CD14-positive monocyte (primary cell): Measurements from ENCODE around the gene ACTG1. TPM values are rescaled to one million over a fixed set of nuclear protein-coding genes. Genes with fewer than 3 reads are reported as not detected.

Experiments used
- DNase-seq, 3 donors: peaks; one replicate each; pipeline ENCODE4 v3.0.0-alpha.2; 2011 to 2022
- H2AFZ ChIP-seq: 2 replicates; pipeline ENCODE4 v1.6.0; 2012; ENCODE audit warnings: mild to moderate bottlenecking, low read depth, low read length, inconsistent platforms; ENCODE audit not compliant: insufficient read depth, poor library complexity, severe bottlenecking
- H3K27ac ChIP-seq, 2 donors: 1 replicate in 1 of 2; 2 replicates in 1 of 2; pipeline ENCODE4 v1.5.1; 2012 to 2013; ENCODE audit warnings: low read length in 2 of 2, control low read depth in 1 of 2, inconsistent platforms in 1 of 2, low read depth in 1 of 2, mild to moderate bottlenecking in 1 of 2
- H3K27me3 ChIP-seq, 2 donors: one replicate each; pipeline versions ENCODE4 v1.6.0 to v1.6.1; 2011 to 2013; ENCODE audit warnings: low read length in 2 of 2; ENCODE audit not compliant: control insufficient read depth in 2 of 2, insufficient read depth in 2 of 2
- H3K36me3 ChIP-seq, 2 donors: replicated peaks in 1 of 2; 1 replicate in 1 of 2; 2 replicates in 1 of 2; pipeline versions ENCODE4 v1.5.1 to v1.6.1; 2012 to 2013; ENCODE audit warnings: low read length in 2 of 2, control low read depth in 1 of 2, inconsistent platforms in 1 of 2, mild to moderate bottlenecking in 1 of 2; ENCODE audit not compliant: insufficient read depth in 2 of 2, control insufficient read depth in 1 of 2
- H3K4me1 ChIP-seq, 2 donors: 1 replicate in 1 of 2; 2 replicates in 1 of 2; pipeline versions ENCODE4 v1.5.1 to v1.6.1; 2012 to 2013; ENCODE audit warnings: low read length in 2 of 2, control low read depth in 1 of 2, inconsistent platforms in 1 of 2, mild to moderate bottlenecking in 1 of 2, moderate library complexity in 1 of 2; ENCODE audit not compliant: insufficient read depth in 2 of 2, control insufficient read depth in 1 of 2
- H3K4me2 ChIP-seq: replicated peaks from 2 replicates; pipeline ENCODE3; 2012; ENCODE audit warnings: low read length, moderate library complexity, mild to moderate bottlenecking; ENCODE audit not compliant: poor library complexity, severe bottlenecking; ENCODE audit errors: extremely low read depth
- H3K4me3 ChIP-seq, 3 experiments: fragments of 200-600 bp in 1 of 3; sonication (generic) in 1 of 3; replicated peaks in 1 of 3; 1 replicate in 2 of 3; 2 replicates in 1 of 3; pipeline ENCODE4 v1.5.1; 2011 to 2013; ENCODE audit warnings: low read length in 3 of 3, mild to moderate bottlenecking in 3 of 3, control low read depth in 2 of 3, low read depth in 2 of 3, inconsistent platforms in 1 of 3, moderate library complexity in 1 of 3
- H3K79me2 ChIP-seq: 2 replicates; pipeline ENCODE4 v1.6.0; 2012; ENCODE audit warnings: mild to moderate bottlenecking, control low read depth, inconsistent platforms, low read length, moderate library complexity; ENCODE audit not compliant: insufficient read depth
- H3K9ac ChIP-seq: 2 replicates; pipeline ENCODE4 v1.6.0; 2017; ENCODE audit warnings: low read length, mild to moderate bottlenecking; ENCODE audit not compliant: insufficient read depth, poor library complexity, severe bottlenecking
- H3K9me3 ChIP-seq, 2 donors: replicated peaks in 1 of 2; 1 replicate in 1 of 2; 2 replicates in 1 of 2; pipeline versions ENCODE4 v1.5.1 to v1.6.1; 2012 to 2013; ENCODE audit warnings: low read length in 2 of 2, control low read depth in 1 of 2; ENCODE audit not compliant: control insufficient read depth in 1 of 2, insufficient read depth in 1 of 2
- H4K20me1 ChIP-seq: 2 replicates; pipeline ENCODE4 v1.6.0; 2012; ENCODE audit warnings: mild to moderate bottlenecking, low read length, control low read depth, moderate library complexity; ENCODE audit not compliant: insufficient read depth
- H3K27ac Mint-ChIP-seq, 7 donors: one replicate each; pipeline ENCODE4 v1.8.0; 2020; ENCODE audit warnings: mild to moderate bottlenecking in 7 of 7, mixed read lengths in 7 of 7, moderate library complexity in 6 of 7, inconsistent platforms in 2 of 7
- H3K27me3 Mint-ChIP-seq, 3 donors: one replicate each; pipeline ENCODE4 v1.8.0; 2021 to 2022; ENCODE audit warnings: low read depth in 3 of 3, mild to moderate bottlenecking in 3 of 3, mixed read lengths in 3 of 3, moderate library complexity in 3 of 3, inconsistent platforms in 1 of 3
- H3K36me3 Mint-ChIP-seq, 2 donors: one replicate each; pipeline ENCODE4 v1.8.0; 2020; ENCODE audit warnings: mixed read lengths in 2 of 2, inconsistent platforms in 1 of 2, mild to moderate bottlenecking in 1 of 2
- H3K4me1 Mint-ChIP-seq: one replicate; pipeline ENCODE4 v1.8.0; 2020; ENCODE audit warnings: mild to moderate bottlenecking, mixed read lengths
- H3K4me3 Mint-ChIP-seq, 2 donors: one replicate each; pipeline ENCODE4 v1.8.0; 2020; ENCODE audit warnings: mild to moderate bottlenecking in 2 of 2, mixed read lengths in 2 of 2, moderate library complexity in 1 of 2
- H3K9me3 Mint-ChIP-seq, 7 donors: one replicate each; pipeline ENCODE4 v1.8.0; 2020 to 2022; ENCODE audit warnings: mixed read lengths in 7 of 7, mild to moderate bottlenecking in 6 of 7, moderate library complexity in 6 of 7, inconsistent platforms in 2 of 7
- CTCF ChIP-seq: fragments of 200-600 bp; IDR thresholded peaks from one replicate; pipeline ENCODE4 v1.8.0; 2022; ENCODE audit warnings: antibody characterized with exemption, mild to moderate bottlenecking
- WGBS: methylation state at CpG from one replicate; pipeline ENCODE4 v1.1.5; 2013; ENCODE audit warnings: missing lambda C conversion rate; ENCODE audit not compliant: insufficient coverage; 5-methylcytosine and 5-hydroxymethylcytosine counted together
- intact Hi-C, 2 donors: fragments of 100-400 bp; cut with micrococcal nuclease; formaldehyde crosslinking; loops; one replicate each; pipeline versions ENCODE4 v1.15.0 to v1.15.1; 2023
- polyA plus RNA-seq, 3 donors: library from polyadenylated mRNA; depleted of rRNA in 1 of 3; unstranded in 2 of 3; stranded (reverse) in 1 of 3; fragments of 300-500 nt in 2 of 3; fragments of >200 nt in 1 of 3; fragmentation: Illumina TruSeq in 2 of 3; gene quantifications; 1 replicate in 2 of 3; 2 replicates in 1 of 3; pipeline ENCODE4 v1.2.3, GENCODE V29; 2012 to 2021

ACTG1 gene
- polyA plus RNA-seq, 3 donors, result 1,133 to 3,195 (median 1,620) TPM

GRCh38 chr17:81476097-81476496 is 36.5 kb downstream of the ACTG1 start:
- no peak for TF ChIP-seq CTCF
- H3K27me3 ChIP-seq, result peaks cover 0 to 9% of the 10 kb centered on the region in 2 donors
- Mint-ChIP-seq H3K27me3 (peaks cover 12 to 27% (median 16%) of the 10 kb centered on the region in 3 donors), H3K36me3 (no peaks in the 10 kb centered on the region), H3K4me1 (peaks cover 3% of the 10 kb centered on the region), H3K4me3 (no peak overlapping the region), H3K27ac (no peak overlapping the region), H3K9me3 (peaks cover 3 to 11% (median 7%) of the 10 kb centered on the region in 7 donors)
- H4K20me1 ChIP-seq, result no peaks in the 10 kb centered on the region
- H3K36me3 ChIP-seq, result no peaks in the 10 kb centered on the region
- no peak overlapping the region for H3K27ac ChIP-seq
- H3K9ac ChIP-seq, result no peak overlapping the region
- H3K79me2 ChIP-seq, result no peaks in the 10 kb centered on the region
- peaks cover 0 to 3% of the 10 kb centered on the region in 2 donors for H3K9me3 ChIP-seq
- no peak overlapping the region for H3K4me3 ChIP-seq
- DNase-seq, result no peak
- H2AFZ ChIP-seq, result no peak overlapping the region
- H3K4me1 ChIP-seq, result peaks cover 4% of the 10 kb centered on the region in 2 donors
- H3K4me2 ChIP-seq, result no peak overlapping the region
- 94% methylated on average over 6 of the region's 7 CpGs for WGBS
- intact Hi-C loops, result no loop called here

GRCh38 chr17:81474958-81475357 is 37.6 kb downstream of the ACTG1 start:
- H3K36me3 ChIP-seq, result no peaks in the 10 kb centered on the region
- DNase-seq, result no peak
- H2AFZ ChIP-seq, result no peak overlapping the region

More at GRCh38 chr17:81474958-81475357, 37.6 kb downstream of the ACTG1 start:
- TF ChIP-seq CTCF, result no peak
- Histone ChIP-seq H3K27me3 (no peaks in the 10 kb centered on the region), H4K20me1 (no peaks in the 10 kb centered on the region), H3K27ac (no peak overlapping the region), H3K4me1 (no peaks in the 10 kb centered on the region), H3K4me3 (no peak overlapping the region), H3K4me2 (no peak overlapping the region), H3K9me3 (peaks cover 0 to 3% of the 10 kb centered on the region in 2 donors), H3K79me2 (no peaks in the 10 kb centered on the region), H3K9ac (no peak overlapping the region)
- Mint-ChIP-seq H3K36me3 (no peaks in the 10 kb centered on the region), H3K4me1 (no peaks in the 10 kb centered on the region), H3K27ac (no peak overlapping the region), H3K27me3 (peaks cover 12 to 17% (median 14%) of the 10 kb centered on the region in 3 donors), H3K4me3 (no peak overlapping the region), H3K9me3 (peaks cover 3 to 11% (median 6%) of the 10 kb centered on the region in 7 donors)
- WGBS, result 86% methylated on average over 11 of the region's 16 CpGs
- intact Hi-C loops, result loop anchor here in 1 of 2 donors (5.0 kb wide), 1 partner anchor 68 kb away; no protein-coding TSS in a partner anchor
